NCI-H2196 (cell line): ENCODE results near the gene RNASE13.
"Not testable (repeated sequence)": the region's sequence is repeated elsewhere in the genome, so short reads cannot be mapped to it uniquely, and the experiment has no call there.

Experiments
- DNase-seq: peaks from one replicate; lab custom pipeline; 2025; ENCODE audit not compliant: unreplicated experiment; lab: John Stamatoyannopoulos, UW

The RNASE13 gene

DNA sequence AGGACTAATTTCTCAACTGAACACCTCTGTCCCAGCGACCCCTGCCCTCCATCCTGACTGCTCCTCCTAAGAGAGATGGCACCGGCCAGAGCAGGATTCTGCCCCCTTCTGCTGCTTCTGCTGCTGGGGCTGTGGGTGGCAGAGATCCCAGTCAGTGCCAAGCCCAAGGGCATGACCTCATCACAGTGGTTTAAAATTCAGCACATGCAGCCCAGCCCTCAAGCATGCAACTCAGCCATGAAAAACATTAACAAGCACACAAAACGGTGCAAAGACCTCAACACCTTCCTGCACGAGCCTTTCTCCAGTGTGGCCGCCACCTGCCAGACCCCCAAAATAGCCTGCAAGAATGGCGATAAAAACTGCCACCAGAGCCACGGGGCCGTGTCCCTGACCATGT is 8.3 kb upstream of the RNASE13 start:
- no peak for DNase-seq

DNA sequence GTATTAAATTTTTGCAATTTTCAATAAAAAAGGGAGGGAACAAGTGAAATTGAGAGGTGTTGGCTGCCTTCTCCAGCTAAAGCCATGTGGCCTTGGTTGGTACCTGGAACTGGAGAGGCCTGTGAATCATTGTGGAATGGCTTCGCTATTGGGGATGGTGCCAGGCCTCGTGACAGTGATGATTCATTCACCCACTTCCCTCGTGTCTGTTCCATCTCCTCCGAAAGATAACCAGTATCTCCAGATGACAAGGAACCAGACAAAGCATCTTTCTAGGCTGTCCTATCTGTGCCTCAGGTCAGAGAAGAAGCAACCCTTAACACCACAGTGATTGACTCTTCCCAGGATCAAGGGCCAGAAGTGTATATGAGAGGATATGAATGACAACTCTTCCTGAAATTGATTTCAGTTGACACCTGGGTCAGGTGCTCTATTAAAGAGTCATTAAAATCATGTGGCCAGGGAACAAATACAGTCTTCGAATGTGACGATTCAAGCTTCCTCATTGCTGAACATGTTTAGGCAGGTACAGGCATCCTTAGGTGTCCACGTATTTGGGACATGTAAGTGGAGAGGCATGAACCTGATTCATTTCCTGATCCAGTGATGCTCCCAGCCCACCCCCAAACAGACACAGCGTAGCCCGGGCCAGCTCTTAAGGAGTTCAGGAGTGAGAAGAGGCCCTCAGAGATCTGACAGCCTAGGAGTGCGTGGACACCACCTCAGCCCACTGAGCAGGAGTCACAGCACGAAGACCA is 7.2 kb upstream of the RNASE13 start, which contains the start of gene RNASE7:
TSS of gene RNASE7 (plus strand) at position 687 of the 758 bp plus-strand sequence. CDS start 631 bp downstream, outside the sequence.
- DNase-seq = no peak

DNA sequence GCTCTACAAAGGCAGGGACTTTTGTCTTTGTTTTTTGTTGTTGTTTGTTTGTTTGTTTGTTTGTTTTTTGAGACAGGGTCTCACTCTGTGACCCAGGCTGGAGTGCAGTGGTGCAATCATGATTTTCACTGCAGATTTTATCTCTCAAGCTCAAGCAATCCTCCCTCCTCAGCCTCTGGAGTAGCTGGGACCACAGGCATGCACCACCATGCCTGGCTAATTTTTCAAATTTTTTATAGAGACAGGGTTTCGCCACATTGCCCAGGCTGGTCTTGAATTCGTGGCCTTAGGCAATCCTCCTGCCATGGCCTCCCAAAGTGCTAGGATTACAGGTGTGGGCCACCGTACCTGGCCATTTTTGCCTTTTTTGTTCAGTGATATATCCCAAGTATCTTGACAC is 6.3 kb upstream of the RNASE13 start:
- DNase-seq = not testable (repeated sequence)

DNA sequence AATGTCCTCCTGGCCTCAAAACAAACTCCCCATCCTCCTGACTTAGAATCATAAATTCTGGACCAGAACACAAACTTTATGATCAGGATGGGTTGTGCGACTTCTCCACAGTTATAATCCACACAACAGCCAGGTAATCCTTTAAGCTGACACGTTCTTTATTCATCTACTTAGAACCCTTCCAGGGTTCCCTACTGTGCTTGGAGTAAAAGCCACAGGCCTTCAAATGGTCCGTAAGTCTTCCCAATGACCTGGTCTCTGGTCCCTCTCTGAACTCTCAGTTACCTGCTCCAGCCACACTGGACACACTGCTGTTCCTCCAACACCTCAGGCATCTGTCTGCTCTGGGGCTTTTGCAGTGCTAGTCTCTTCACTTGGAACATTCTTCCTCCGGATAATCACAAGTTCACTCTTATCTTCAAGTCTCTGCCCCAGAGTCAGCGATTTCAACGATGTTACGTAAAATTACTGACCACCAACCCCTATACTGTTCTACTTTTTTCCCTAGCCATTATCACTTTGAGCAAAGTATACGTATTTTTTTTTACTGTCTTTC is 5.8 kb upstream of the RNASE13 start:
- DNase-seq = no peak

DNA sequence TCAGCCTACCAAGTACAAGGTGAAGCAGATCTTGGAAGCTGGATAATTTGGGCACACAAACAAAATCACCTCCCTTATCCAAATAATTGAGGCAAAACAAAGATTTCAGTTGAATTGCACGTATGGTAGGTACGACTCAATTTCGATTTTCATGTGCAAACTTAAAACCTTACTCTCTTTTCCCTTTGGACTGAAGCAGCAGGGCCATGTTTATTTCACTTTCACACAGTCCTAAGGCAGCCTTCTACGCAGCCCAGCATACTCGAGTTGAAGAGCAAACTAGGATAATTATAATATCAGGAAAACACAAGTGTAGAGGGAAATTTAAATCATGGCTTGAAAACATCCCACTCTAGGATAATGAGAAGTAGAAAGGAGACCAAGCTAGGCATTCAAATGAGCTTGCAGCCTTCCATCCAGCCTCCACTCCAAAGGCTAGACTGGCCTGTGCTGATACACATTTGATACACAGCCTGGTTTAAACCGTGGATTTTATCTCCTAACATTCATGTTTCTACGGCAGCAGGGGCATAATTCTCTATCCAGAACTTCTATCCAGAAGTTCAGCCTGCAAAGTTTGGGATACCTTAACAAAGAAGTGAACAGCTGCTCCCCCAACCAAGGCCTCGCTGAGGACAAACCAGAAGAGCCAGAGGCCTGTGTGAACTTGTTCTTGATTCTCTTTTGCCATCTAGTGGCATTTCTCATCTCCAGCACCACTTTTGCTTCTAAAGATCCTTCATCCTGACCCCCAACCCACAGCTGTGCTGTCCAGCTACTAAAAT is 5.2 kb upstream of the RNASE13 start:
- DNase-seq = peak; percentile 67

DNA sequence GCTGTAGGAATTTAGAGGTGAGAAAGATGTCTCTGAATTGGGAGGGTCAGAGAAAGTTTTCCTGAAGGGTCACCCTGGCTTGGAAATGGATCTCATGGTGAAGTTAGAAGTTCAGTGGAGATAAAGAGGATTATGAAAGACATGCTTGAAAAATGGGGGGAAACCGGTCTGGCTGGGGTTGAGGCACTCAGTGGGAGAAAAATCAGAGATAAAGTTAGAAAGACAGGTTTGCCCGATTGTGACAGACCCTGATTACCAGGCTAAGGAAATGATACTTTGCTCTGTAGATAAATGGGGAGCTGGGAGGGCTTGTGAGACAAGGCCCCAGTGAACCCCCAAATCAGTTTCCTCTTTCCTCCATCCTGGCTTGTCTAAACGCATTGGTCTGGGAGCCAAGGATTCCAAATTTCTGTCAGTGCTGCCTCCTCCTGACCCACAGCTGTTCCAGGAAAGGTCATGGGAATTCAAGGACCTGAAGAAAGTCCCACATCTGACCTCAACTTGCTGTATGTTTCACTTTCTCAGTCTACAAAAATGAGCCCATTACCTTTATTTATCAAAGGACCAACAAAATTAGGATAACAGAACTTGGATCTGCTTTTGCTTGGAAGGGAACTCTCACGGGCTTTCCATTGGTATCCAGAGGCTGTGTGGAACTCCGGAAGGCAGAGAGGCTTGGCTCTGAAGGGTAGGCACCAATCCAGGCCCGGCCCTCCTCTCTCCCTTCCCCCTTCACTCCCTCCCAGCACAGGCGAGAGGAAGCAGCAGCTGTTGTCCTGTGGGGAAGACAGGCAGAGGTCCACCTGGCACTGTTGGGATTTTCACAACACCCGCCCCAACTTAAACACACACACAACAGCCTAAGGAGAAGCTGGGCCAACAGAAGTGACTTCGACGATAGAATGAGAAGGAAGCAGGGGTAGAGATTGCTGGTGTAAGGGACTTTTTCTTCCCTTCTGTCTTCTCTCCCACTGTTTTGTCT is 4.1 kb upstream of the RNASE13 start:
- peak; percentile 68 for DNase-seq

DNA sequence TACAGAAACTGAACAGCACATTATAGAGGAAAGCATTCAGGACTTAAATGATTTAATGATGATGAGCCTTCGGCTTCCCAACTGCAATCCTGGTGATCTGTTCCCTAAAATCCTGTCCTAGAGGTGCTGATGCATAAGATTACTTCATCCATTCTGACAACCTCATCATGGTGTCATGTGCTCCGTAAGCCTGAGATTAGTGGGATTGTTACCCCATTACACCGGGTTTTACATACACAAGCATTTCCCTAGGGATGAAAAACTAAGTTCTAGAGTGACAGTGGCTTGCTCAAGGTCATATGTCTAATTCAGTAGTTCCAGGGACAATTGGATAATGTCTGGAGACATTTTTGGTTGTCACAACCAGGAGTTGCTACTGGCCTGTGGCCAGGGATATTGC is 2.5 kb upstream of the RNASE13 start:
- no peak for DNase-seq

DNA sequence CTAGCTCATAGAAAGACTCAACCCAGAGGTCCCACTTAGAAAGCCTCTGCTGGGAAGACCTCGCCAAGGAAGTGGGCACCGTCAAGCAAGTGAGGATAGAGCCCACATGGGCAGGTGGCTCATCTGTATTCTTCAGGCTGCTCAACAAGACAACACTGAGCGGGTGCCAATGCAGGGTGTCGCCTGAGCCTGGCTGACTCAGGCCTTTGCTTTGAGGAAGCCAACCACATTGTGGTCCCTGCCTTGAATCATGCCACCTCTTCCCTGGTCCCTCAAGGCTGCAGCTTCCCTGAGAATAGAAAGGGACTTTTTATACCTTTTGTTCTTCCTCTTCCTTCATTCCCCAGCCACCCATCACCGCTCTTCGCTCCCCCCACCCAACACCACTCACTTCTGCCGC is 2.1 kb upstream of the RNASE13 start:
- DNase-seq = no peak

DNA sequence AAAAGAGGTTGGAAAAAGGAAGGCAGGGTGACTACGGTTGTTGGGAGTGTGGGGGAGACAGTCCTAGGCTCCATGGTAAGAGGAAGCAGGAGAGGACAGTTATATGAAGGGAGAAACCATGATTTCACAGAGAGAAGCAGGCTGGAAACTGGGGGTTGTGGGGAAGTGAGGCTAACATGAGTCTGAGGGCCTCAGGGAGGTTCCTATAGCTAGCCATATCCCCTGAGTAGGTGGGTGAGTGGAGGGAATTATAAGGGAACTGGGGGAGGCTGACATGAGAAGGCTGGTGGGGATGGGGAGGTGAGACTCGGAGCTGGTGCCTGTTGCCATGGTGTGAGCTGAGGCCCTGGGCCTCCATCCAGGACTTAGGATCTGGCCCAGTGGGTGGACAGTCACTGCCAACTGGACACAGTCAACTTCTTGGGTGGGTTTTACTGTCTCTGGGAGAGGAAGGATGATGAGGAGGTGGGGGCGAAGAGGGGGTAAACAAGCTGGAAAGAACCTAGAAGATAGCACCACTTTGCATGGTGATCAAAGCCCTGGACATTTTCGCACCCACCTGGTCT is 1.4 kb downstream of the RNASE13 start:
- DNase-seq = no peak

DNA sequence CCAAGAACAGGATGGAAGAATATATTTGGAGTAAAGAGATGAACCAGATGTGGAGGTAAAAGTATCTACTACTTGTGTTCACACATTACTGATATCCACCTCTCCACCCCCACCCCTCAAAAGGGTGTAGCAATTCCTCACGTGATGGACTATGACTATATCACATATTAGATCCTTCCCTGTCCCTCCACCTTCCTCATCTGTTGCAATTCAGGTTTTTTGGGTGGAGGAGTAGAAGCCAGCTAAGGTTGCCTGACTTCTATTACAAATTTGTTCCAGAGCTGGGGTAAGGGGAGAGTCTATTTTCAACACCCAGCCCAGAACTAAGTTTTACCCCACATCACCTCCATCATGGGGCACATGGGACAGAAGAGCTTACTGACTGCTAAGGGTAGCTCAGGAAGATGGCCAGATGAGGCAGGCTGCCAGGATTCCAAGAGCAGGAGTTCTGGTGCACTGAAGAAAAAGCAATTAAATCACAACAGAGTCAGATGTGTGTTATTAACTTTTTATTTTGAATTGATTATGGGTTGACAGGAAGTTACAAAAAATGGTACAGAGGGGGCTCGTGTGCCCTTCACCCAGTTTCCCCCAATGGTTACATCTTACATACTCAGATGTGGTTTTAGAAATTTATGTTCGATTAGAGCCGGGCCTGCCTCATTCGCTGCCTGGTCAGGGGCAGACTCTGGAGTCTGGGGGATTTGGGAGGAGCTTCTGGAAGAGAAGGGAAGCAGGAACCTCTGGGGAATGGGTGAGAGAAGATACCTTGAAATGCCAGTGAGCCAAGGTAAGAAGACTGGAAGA is 2.1 kb downstream of the RNASE13 start:
- DNase-seq = no peak

DNA sequence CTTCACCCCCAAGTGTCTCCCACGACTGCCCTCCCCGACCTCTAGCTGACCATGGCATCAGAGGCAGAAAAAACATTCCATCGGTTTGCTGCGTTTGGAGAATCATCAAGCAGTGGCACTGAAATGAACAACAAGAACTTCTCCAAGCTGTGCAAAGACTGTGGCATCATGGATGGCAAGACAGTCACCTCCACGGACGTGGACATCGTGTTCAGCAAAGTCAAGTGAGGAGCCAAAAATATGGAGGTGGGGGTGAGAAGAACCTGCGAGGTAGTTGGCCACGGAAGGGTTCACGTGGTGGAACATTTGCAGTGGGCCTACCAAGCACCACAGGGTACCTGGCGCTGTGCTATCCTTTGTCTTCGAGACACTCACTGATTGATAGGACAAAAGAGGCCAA is 4.1 kb downstream of the RNASE13 start:
- DNase-seq = no peak

DNA sequence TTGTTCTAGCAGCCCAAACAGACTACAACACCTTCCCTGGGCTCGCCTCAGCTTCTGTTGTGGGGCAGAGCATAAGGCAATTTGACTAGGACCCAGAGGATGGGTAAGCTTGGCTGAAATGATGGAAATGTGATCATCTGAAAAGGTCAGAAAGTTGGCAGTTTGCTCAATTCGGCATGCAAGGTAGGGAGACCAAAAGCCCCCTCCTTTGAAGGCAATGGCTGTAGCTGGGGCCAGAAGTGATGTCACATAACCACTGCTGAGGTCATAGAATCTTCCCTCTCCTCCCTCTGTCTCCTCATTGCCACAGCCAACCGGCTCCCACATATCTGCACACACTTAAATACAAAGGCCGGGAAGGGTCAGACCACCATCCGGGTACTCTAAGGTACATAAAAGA is 4.7 kb downstream of the RNASE13 start, which contains the start of gene TPPP2:
TSS of gene TPPP2 (plus strand) at position 301 of the 400 bp plus-strand sequence. CDS start 365 bp downstream, outside the sequence.
- no peak for DNase-seq

DNA sequence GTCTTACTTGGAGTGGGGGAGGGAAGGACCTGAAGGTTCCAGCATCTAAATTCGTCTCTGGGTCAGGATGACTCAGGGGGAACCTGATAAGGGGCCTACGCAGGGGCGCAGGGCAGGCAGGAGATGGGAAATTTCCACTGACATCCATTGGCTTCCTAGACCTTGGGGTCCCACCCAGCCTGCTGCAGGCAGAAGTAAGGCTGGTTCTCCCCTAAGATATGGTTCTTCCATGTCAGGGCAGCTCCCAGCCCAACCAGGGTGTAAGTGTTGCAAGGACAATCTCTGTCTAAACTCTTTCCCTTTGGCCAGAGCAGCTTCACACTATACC is 7.7 kb downstream of the RNASE13 start:
- DNase-seq = no peak

DNA sequence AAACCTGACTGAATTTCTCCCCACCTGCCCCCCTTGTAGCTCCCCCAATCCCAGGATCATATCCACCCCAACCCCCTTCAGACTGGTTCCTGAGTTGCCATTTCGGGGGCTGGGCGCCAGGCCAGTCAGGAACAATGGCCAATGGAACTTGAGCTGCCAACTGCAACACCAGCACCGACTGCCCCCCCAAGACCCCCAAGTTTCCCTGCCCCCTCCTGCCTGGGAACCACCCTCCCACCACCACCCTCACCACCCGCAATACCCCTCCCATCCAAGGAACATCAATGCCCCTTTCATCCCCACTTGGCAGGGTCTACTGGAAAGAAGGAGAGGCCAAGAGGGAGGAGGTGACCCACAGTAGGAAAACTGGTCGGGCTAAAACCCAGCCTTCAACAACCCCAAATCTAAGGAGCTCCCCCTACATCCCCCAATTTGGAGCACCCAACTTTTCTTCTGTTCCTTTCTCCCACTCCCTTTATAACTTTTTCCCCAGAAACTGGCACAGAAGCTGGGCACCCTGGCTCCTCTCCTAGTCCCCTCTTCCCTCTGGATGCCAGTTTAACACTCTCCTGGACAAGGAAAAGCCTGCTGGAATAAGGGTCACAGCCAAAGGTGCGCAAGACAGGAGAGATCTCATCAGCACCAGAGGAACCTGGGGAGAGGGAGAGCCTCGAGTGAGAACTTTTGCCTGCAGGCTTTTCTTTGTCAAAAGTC is 8.2 kb downstream of the RNASE13 start:
- no peak for DNase-seq

DNA sequence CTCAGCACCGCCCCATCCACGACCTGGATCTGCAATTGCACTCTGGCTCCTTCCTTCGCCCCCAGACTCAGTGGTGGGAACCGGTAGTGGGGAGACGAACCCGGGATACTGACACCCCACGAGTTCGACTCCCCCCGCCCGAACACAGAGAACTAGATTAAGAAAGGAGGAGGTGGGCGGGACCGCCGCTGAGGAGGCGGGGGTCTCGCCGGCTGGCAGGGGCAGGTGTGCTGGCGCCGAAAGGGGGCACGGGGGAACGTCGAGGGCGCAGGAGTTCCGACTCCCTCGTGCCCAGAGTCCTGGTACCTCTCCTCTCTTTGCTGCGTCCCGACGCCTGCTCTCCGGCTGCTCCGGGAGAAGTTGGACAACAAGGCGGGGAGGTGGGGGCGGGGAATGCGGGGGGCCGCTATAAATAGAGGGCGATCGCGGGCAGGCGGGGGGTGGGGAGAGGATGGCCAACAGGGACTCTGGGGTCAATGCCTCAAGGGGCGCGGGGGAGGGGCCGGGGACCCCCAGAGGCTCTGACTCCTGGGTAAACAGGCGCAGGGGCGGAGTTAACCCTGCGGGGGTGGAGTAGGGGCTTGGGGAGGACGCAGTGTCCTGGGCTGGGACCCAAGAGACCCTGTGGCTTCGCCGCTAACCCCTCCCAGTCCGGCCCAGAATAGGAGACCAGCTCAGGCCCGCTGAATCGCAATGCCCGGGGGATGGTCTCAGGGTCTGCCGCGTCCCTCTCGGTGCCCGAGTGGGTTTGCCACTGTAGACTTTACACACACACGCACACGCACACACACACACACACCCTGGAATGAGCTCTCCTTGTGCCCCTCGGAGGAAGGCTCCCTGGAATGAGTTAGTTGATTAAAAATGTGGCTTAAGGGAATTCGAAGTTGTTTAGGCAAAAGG is 9.0 kb downstream of the RNASE13 start:
- DNase-seq = no peak

DNA sequence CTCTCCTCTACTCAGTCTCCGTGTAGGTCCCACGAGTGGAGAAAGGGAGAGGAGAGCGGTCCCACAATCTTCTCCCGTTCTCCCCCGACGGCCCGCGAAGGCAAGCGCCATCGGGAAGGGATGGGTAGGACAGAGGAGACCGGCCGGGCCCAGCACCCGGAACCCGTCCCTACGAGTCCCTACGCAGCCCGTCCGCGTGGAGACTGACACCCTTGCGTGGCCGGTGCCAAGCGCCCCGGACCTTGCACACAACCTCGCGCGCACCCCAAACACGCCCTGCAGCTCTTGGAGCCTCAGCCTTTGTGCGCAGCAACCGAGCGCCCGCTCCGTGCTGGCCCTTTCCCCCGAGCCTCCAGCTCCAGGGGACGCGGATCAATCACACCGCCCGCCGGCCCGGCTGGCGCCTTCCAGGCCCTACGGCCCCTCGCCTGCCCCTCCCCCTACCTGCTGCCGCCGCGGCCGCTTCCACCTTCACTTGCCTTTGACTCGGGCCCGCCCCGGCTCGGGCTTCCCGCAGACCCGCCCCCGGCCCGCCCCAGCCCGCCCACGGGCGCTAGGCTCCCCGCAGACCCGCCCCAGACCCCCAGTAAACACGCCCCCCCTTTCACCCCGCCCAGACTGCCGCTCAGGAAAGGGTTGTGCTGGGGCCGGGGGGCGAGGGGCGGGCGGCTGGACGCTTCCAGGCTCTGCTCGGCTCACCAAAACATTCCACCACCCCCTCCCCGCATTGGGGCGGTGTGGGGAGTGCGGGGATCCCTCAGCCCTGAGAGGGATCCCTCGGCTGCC is 9.8 kb downstream of the RNASE13 start, which contains the start of gene NDRG2:
TSS of gene NDRG2 (minus strand) at position 477 of the 786 bp plus-strand sequence. CDS start 1,746 bp downstream, outside the sequence.
- peak; percentile 49 for DNase-seq
